ENCODE results near the gene PDIA5. TPM values are rescaled to one million over a fixed set of nuclear protein-coding genes. Genes with fewer than 3 reads are reported as not detected.

PDIA5 gene
- total RNA-seq, 1 donor, result 54.3 TPM

- no peaks in the 10 kb centered on the region for H3K27me3 ChIP-seq (ENCODE audit: insufficient read depth, low read length)
- TF ChIP-seq, protein P1, sequence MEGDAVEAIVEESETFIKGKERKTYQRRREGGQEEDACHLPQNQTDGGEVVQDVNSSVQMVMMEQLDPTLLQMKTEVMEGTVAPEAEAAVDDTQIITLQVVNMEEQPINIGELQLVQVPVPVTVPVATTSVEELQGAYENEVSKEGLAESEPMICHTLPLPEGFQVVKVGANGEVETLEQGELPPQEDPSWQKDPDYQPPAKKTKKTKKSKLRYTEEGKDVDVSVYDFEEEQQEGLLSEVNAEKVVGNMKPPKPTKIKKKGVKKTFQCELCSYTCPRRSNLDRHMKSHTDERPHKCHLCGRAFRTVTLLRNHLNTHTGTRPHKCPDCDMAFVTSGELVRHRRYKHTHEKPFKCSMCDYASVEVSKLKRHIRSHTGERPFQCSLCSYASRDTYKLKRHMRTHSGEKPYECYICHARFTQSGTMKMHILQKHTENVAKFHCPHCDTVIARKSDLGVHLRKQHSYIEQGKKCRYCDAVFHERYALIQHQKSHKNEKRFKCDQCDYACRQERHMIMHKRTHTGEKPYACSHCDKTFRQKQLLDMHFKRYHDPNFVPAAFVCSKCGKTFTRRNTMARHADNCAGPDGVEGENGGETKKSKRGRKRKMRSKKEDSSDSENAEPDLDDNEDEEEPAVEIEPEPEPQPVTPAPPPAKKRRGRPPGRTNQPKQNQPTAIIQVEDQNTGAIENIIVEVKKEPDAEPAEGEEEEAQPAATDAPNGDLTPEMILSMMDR (IDR thresholded peaks at IDR 0.05; ENCODE audit: extremely low read depth, low read depth, low read length), result no peak
- no peak overlapping the region for H3K4me2 ChIP-seq (ENCODE audit: insufficient read depth, low read length)
- no peak overlapping the region for H3K4me3 ChIP-seq (ENCODE audit: insufficient read depth, low read length)
- no peak overlapping the region for H3K27ac ChIP-seq (ENCODE audit: low read depth, low read length)
- no peaks in the 10 kb centered on the region for H3K79me2 ChIP-seq (ENCODE audit: insufficient read depth, low read length)
- DNase-seq (ENCODE audit: insufficient read length, low spot score, missing footprints), result no peak
- no peaks in the 10 kb centered on the region for H3K9me3 ChIP-seq (ENCODE audit: low read depth, low read length)
- no peaks in the 10 kb centered on the region for H3K4me1 ChIP-seq (ENCODE audit: insufficient read depth, low read length)
- peaks cover 56% of the 10 kb centered on the region for H3K36me3 ChIP-seq (ENCODE audit: insufficient read depth, low read length)
- peaks cover 3% of the 10 kb centered on the region for H4K20me1 ChIP-seq (ENCODE audit: insufficient read depth, low read length)
- no peak overlapping the region for H2AFZ ChIP-seq (ENCODE audit: low read length)
Observed at GRCh38 chr3:123141276-123141675, 74.5 kb downstream of the PDIA5 start.

DNA sequence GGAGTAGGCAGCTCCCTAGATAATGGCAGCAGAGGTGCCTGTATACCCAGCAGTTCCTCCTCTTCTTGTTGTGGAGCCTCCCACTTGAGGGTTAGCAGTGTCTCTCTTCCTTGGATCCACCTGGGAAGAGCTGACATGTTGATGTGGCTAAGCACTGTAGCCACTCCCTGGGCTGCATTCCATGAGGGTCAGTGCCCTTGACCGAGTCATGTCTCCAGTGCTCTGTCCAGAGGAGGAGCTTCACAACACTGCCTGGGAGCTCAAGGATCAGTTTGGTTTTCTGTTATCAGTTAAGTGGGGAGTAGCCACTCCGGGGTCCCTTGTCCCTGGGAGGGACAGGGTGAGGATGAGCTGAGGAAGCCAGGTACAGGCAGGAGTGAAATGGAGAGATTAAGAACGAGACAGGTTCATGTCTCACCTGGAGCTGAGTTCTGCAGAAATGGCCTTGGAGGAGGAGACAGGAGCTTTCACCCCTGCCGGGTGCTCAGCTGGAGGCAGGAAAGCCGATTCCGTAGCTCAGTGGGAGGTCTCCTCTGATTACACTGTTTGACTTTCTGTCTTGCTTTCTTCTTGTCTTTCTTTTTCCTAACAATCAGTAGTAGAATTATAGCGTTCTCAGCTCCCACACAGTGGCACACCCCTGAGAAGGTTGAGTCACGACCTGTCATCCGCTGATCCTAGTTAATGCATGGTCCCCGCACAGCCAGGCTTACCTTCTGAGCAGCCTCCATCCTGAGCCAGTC lies 77.0 kb downstream of the PDIA5 start:
- no peaks in the 10 kb centered on the region for H3K27me3 ChIP-seq (ENCODE audit: insufficient read depth, low read length)
- no peaks in the 10 kb centered on the region for H3K4me1 ChIP-seq (ENCODE audit: insufficient read depth, low read length)
- H4K20me1 ChIP-seq (ENCODE audit: insufficient read depth, low read length), result peaks cover 3% of the 10 kb centered on the region
- TF ChIP-seq, protein P1 (IDR thresholded peaks at IDR 0.05; ENCODE audit: extremely low read depth, low read depth, low read length), result no peak
- peaks cover 63% of the 10 kb centered on the region for H3K36me3 ChIP-seq (ENCODE audit: insufficient read depth, low read length)
- no peaks in the 10 kb centered on the region for H3K9me3 ChIP-seq (ENCODE audit: low read depth, low read length)
- H2AFZ ChIP-seq (ENCODE audit: low read length), result no peak overlapping the region
- no peaks in the 10 kb centered on the region for H3K79me2 ChIP-seq (ENCODE audit: insufficient read depth, low read length)
- no peak overlapping the region for H3K27ac ChIP-seq (ENCODE audit: low read depth, low read length)
- H3K4me3 ChIP-seq (ENCODE audit: insufficient read depth, low read length), result no peak overlapping the region
- DNase-seq (ENCODE audit: insufficient read length, low spot score, missing footprints), result no peak
- H3K4me2 ChIP-seq (ENCODE audit: insufficient read depth, low read length), result no peak overlapping the region

DNA sequence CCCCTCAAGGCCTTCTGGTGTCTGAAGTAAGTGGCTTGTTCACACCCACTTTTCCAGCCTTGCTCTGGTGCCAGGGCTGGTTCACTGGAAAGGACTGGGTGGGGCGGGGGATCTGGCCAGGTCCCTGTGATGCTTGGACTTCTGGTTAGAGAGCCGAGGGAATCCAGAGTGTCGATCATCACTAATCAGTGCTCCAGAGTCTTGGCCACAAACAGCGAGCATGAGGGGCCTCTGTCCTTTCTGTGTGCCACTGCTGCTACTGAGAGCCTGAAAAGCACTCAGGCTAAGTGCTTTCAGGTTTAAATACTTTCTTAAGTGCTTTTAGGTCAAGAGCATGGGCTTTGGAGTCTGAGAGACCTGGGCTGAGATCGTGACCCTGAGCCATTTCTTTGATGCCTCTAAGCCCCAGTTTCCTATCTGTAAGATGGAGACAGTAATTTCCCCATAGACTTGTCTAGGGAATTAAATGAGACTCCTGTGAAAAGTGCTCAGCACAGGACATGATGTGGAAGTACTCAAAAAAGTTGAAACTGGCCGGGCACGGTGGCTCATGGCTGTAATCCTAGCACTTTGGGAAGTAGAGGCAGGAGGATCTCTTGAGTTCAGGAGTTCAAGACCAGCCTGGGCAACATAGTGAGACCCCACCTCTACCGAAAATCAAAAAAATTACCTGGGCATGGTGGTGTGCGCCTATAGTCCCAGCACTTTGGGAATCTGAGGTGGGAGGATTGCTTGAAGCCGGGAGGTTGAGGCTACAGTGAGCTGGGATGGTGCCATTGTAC lies 81.1 kb downstream of the PDIA5 start:
- peaks cover 63% of the 10 kb centered on the region for H3K36me3 ChIP-seq (ENCODE audit: insufficient read depth, low read length)

More for the DNA sequence above, 81.1 kb downstream of the PDIA5 start:
- H3K4me3 ChIP-seq (ENCODE audit: insufficient read depth, low read length), result no peak overlapping the region
- H3K79me2 ChIP-seq (ENCODE audit: insufficient read depth, low read length), result no peaks in the 10 kb centered on the region
- no peaks in the 10 kb centered on the region for H3K27me3 ChIP-seq (ENCODE audit: insufficient read depth, low read length)
- no peaks in the 10 kb centered on the region for H4K20me1 ChIP-seq (ENCODE audit: insufficient read depth, low read length)
- H3K9me3 ChIP-seq (ENCODE audit: low read depth, low read length), result no peaks in the 10 kb centered on the region
- no peak overlapping the region for H3K4me2 ChIP-seq (ENCODE audit: insufficient read depth, low read length)
- H3K27ac ChIP-seq (ENCODE audit: low read depth, low read length), result no peak overlapping the region
- TF ChIP-seq, protein P1 (IDR thresholded peaks at IDR 0.05; ENCODE audit: extremely low read depth, low read depth, low read length), result no peak
- no peak overlapping the region for H2AFZ ChIP-seq (ENCODE audit: low read length)
- DNase-seq (ENCODE audit: insufficient read length, low spot score, missing footprints), result no peak
- H3K4me1 ChIP-seq (ENCODE audit: insufficient read depth, low read length), result no peaks in the 10 kb centered on the region

Measured in osteoblast (primary cell).